Body of pancreas (tissue), 4 donors: ENCODE data around the gene CPSF3. TPM values are rescaled to one million over a fixed set of nuclear protein-coding genes. Genes with fewer than 3 reads are reported as not detected.

ENCODE experiments used
- ATAC-seq: fragments of 150-250 bp; one replicate; pipeline ENCODE4 v1.9.1; 2016
- DNase-seq, 4 donors: peaks; one replicate each; pipeline ENCODE4 v3.0.0-alpha.2; 2019
- H3K27ac ChIP-seq, 4 donors: fragments of 200-600 bp; sonication (generic); 1 replicate in 3 of 4; 2 replicates in 1 of 4; pipeline versions ENCODE4 v1.5.1 to v1.6.1; 2016 to 2019; ENCODE audit warnings: mild to moderate bottlenecking in 1 of 4, mixed read lengths in 1 of 4, moderate library complexity in 1 of 4
- H3K27me3 ChIP-seq, 2 donors: fragments of 200-600 bp; sonication (generic); one replicate each; pipeline ENCODE4 v1.6.0; 2016; ENCODE audit warnings: mild to moderate bottlenecking in 1 of 2
- H3K36me3 ChIP-seq, 2 donors: fragments of 200-600 bp; sonication (generic); replicated peaks in 1 of 2; 2 replicates each; pipeline ENCODE4 v1.5.1; 2016; ENCODE audit warnings: low read depth in 2 of 2; ENCODE audit not compliant: insufficient read depth in 1 of 2
- H3K4me1 ChIP-seq: fragments of 200-600 bp; sonication (generic); one replicate; pipeline ENCODE4 v1.6.0; 2016
- H3K4me3 ChIP-seq, 2 donors: fragments of 200-600 bp; sonication (generic); 1 replicate in 1 of 2; 2 replicates in 1 of 2; pipeline ENCODE4 v1.5.1; 2016 to 2019
- H3K9me3 ChIP-seq, 3 donors: fragments of 200-600 bp; sonication (generic); 1 replicate in 2 of 3; 2 replicates in 1 of 3; pipeline ENCODE4 v1.5.1; 2016
- POLR2A ChIP-seq, 3 donors: fragments of 450-650 bp; IDR thresholded peaks; one replicate each; pipeline ENCODE4 v1.6.1; 2016; ENCODE audit warnings: antibody characterized with exemption in 3 of 3, mild to moderate bottlenecking in 2 of 3
- WGBS, 2 donors: methylation state at CpG; one replicate each; pipeline ENCODE4 v1.1.5; 2017; 5-methylcytosine and 5-hydroxymethylcytosine counted together
- intact Hi-C: fragments of 100-400 bp; cut with DNase I; formaldehyde crosslinking; loops from one replicate; pipeline ENCODE4 v1.15.1; 2023
- total RNA-seq, 2 donors: library from RNA; depleted of rRNA; stranded (reverse); fragments of >200 nt; gene quantifications; one replicate each; pipeline ENCODE4 v1.1.0, GENCODE V29; 2016
- TF ChIP-seq, protein P1 (sequence below), 7 experiments: fragments of 450-650 bp in 4 of 7; fragments of 200-600 bp in 3 of 7; sonication (generic) in 3 of 7; IDR thresholded peaks; one replicate each; pipeline ENCODE4 v1.5.1; 2016 to 2019; ENCODE audit warnings: antibody characterized with exemption in 7 of 7

The CPSF3 gene
- total RNA-seq, 2 donors from 2014 or later: 11.2 to 84.0 TPM

DNA sequence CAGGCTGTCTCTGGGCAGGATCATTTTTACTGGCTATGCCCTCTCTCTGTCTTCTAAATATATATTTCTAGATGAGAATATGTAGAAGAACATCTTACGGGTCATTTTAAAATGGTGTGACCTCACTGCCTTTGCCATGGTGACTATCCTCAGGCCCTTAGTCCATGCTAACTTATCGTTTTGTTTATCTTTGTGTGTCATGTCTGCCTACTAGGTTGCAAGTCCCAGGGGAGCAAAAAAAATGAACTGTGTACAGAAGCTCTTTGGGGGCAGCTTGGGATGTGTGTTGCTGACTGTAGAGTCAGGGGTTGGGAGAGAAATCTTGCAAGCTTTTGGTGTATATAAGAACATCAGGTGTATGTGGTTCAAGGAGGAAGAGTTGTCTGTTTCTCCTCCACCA is 11.0 kb downstream of the CPSF3 start:
- Histone ChIP-seq H3K9me3 (no peaks in the 10 kb centered on the region), H3K4me3 (no peak overlapping the region), H3K4me1 (no peaks in the 10 kb centered on the region), H3K27me3 (no peaks in the 10 kb centered on the region), H3K36me3 (peaks cover 4 to 25% of the 10 kb centered on the region in 2 donors), H3K27ac (no peak overlapping the region)
- ATAC-seq: no peak
- WGBS, 2 donors: 58 to 91% methylated on average over 2 of the region's 2 CpGs
- intact Hi-C loops: no loop called here
- TF ChIP-seq, protein P1, sequence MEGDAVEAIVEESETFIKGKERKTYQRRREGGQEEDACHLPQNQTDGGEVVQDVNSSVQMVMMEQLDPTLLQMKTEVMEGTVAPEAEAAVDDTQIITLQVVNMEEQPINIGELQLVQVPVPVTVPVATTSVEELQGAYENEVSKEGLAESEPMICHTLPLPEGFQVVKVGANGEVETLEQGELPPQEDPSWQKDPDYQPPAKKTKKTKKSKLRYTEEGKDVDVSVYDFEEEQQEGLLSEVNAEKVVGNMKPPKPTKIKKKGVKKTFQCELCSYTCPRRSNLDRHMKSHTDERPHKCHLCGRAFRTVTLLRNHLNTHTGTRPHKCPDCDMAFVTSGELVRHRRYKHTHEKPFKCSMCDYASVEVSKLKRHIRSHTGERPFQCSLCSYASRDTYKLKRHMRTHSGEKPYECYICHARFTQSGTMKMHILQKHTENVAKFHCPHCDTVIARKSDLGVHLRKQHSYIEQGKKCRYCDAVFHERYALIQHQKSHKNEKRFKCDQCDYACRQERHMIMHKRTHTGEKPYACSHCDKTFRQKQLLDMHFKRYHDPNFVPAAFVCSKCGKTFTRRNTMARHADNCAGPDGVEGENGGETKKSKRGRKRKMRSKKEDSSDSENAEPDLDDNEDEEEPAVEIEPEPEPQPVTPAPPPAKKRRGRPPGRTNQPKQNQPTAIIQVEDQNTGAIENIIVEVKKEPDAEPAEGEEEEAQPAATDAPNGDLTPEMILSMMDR (IDR thresholded peaks at IDR 0.05): no peak
- no peak for TF ChIP-seq POLR2A (IDR thresholded peaks at IDR 0.05)
- DNase-seq: no peak

DNA sequence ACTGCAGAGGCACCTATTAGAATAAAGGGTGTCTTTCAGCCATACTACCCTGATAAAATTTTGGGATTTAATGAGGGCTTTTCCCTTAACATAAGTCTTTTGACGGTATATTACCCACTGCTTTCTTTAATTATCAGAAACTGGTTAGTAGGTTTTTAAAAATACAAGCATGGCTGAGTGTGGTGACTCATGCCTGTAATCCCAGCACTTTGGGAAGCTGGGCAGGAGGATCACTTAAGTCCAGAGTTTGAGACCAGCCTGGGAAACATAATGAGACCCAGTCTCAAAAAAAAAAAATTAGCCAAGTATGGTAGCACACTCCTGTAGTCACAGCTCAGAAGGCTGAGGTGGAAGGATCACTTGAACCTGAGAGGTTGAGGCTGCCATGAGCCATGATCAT is 16.1 kb downstream of the CPSF3 start:
- H3K9me3 ChIP-seq: no peaks in the 10 kb centered on the region
- DNase-seq: no peak
- H3K27me3 ChIP-seq: no peaks in the 10 kb centered on the region
- H3K4me1 ChIP-seq: no peaks in the 10 kb centered on the region
- ATAC-seq: no peak
- H3K27ac ChIP-seq: no peak overlapping the region
- no peak overlapping the region for H3K4me3 ChIP-seq
- intact Hi-C loops: no loop called here
- 93 to 100% methylated on average over 1 of the region's 1 CpG for WGBS, 2 donors
- TF ChIP-seq, protein P1 (IDR thresholded peaks at IDR 0.05): no peak
- no peak for TF ChIP-seq POLR2A (IDR thresholded peaks at IDR 0.05)
- peaks cover 0 to 8% of the 10 kb centered on the region in 2 donors for H3K36me3 ChIP-seq

DNA sequence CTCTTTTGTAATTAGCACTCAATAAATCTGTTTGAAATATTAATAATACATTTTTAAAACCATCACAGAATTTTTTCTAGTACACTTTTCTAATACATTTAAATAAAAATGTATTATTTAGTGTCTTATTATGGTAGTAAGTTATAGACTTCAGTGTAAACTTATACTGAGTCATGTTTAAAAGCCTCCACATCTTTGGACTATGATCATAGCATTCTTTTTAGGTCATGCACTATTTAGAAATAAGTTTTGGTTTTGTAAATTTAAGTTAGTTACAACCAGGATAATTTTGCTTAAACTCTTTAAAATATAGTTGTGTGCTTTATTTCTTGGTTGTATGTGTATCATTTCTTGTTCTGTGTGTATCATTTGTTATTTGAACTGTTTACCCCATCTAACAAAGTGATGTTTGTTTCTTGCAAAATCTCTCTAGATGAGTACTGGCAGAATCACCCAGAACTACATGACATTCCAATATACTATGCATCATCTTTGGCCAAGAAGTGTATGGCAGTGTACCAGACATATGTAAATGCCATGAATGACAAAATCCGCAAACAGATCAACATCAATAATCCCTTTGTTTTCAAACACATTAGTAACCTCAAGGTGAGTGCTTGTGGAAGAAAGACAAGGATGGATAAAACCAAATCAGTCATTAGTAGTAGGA is 16.7 kb downstream of the CPSF3 start:
- H3K36me3 ChIP-seq: peaks cover 0 to 8% of the 10 kb centered on the region in 2 donors
- DNase-seq: no peak

DNA sequence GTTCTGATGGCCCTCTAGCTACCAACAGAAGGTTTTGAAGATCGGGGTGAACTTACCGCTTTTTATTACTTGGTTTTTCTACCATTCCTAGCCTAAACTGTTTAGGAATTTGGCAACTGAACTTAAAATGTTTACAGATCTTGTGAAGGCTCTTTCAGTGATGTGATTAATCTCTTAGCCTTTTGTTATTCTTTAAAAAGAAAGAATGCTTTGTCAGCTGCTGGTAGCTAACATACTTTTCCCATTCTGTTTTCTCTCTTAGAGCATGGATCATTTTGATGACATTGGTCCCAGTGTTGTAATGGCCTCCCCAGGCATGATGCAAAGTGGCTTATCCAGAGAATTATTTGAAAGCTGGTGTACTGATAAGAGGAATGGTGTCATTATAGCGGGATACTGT is 18.1 kb downstream of the CPSF3 start:
- no peak for TF ChIP-seq POLR2A (IDR thresholded peaks at IDR 0.05)
- TF ChIP-seq, protein P1 (IDR thresholded peaks at IDR 0.05): no peak
- no peak for ATAC-seq
- Histone ChIP-seq H3K4me1 (no peaks in the 10 kb centered on the region), H3K9me3 (no peaks in the 10 kb centered on the region), H3K4me3 (no peak overlapping the region), H3K27me3 (no peaks in the 10 kb centered on the region), H3K36me3 (peaks cover 0 to 8% of the 10 kb centered on the region in 2 donors), H3K27ac (no peak overlapping the region)
- intact Hi-C loops: no loop called here
- DNase-seq: no peak
- WGBS, 2 donors: 37 to 50% methylated on average over 3 of the region's 3 CpGs

More for the DNA sequence above, 16.7 kb downstream of the CPSF3 start:
- no peak for ATAC-seq
- Histone ChIP-seq H3K27me3 (no peaks in the 10 kb centered on the region), H3K27ac (no peak overlapping the region), H3K9me3 (no peaks in the 10 kb centered on the region), H3K4me3 (no peak overlapping the region), H3K4me1 (no peaks in the 10 kb centered on the region)
- intact Hi-C loops: no loop called here
- TF ChIP-seq, protein P1 (IDR thresholded peaks at IDR 0.05): no peak
- TF ChIP-seq POLR2A (IDR thresholded peaks at IDR 0.05): no peak
- WGBS, 2 donors: 71 to 89% methylated on average over 1 of the region's 1 CpG

DNA sequence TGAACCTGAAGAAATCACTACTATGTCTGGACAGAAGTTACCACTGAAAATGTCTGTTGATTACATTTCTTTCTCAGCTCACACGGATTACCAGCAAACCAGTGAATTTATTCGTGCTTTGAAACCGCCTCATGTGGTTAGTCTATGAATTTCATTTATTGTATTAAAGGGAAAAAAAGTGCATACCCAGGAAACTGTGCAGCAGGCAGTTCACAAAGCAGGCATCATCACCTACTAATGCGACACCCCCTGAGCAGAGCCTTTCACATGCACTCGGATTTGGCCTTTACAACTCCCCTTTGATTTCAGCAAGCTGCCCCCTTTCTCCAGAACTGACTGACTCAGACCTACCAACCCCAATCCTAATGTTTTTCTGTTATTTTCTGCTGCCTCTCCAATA is 20.1 kb downstream of the CPSF3 start:
- Histone ChIP-seq H3K27me3 (no peaks in the 10 kb centered on the region), H3K9me3 (no peaks in the 10 kb centered on the region), H3K4me1 (no peaks in the 10 kb centered on the region), H3K27ac (no peak overlapping the region), H3K4me3 (no peak overlapping the region), H3K36me3 (peaks cover 0 to 5% of the 10 kb centered on the region in 2 donors)
- DNase-seq (no peak), ATAC-seq (no peak)
- intact Hi-C loops: no loop called here
- 88 to 94% methylated on average over 5 of the region's 5 CpGs for WGBS, 2 donors
- no peak for TF ChIP-seq POLR2A (IDR thresholded peaks at IDR 0.05)
- TF ChIP-seq, protein P1 (IDR thresholded peaks at IDR 0.05): no peak
